ENCODE results near the gene NEMP1.
"Not testable (repeated sequence)": the region's sequence is repeated elsewhere in the genome, so short reads cannot be mapped to it uniquely, and the experiment has no call there.

- not testable (repeated sequence) for TF ChIP-seq E2F4 (IDR thresholded peaks at IDR 0.05; ENCODE audit: low read depth, low read length); CTCF (IDR thresholded peaks at IDR 0.05 in 2 of 3, conservative IDR thresholded peaks at IDR 0.05 in 1 of 3; ENCODE audit: control insufficient read depth in 2 of 3, extremely low read depth in 1 of 3, insufficient read depth in 1 of 3, low read depth in 3 of 3, low read length in 3 of 3); SKIL (IDR thresholded peaks at IDR 0.05; ENCODE audit: low read depth, poor library complexity, severe bottlenecking); EZH2 (IDR thresholded peaks at IDR 0.05; ENCODE audit: borderline replicate concordance, control insufficient read depth, low read depth, low read length); HDGF (IDR thresholded peaks at IDR 0.05); MTA2 (IDR thresholded peaks at IDR 0.05; ENCODE audit: low read depth); BACH1 (IDR thresholded peaks at IDR 0.05; ENCODE audit: borderline replicate concordance); POLR2AphosphoS2 (IDR thresholded peaks at IDR 0.05; ENCODE audit: low read depth, low read length); NFYB (IDR thresholded peaks at IDR 0.05; ENCODE audit: insufficient read depth, low read depth, low read length); PAX8 (IDR thresholded peaks at IDR 0.05); SREBF2 (IDR thresholded peaks at IDR 0.05; ENCODE audit: low read length)
These were observed 42.1 kb upstream of the NEMP1 start for GRCh38 chr12:57120718-57121117.
